PFSK-1 (cell line): ENCODE results near the gene CDCA5.

ENCODE experiments used
- FOXP2 ChIP-seq: optimal IDR thresholded peaks from 2 replicates; pipeline ENCODE3; 2011; ENCODE audit warnings: borderline replicate concordance, control low read depth, inconsistent platforms; ENCODE audit not compliant: insufficient read depth; ENCODE audit errors: extremely low read length, extremely low read depth
- POLR2AphosphoS5 ChIP-seq: IDR thresholded peaks from 2 replicates; pipeline ENCODE4 v1.6.1; 2012; ENCODE audit warnings: low read depth, mild to moderate bottlenecking, control low read depth, low read length, moderate library complexity
- REST ChIP-seq, 2 experiments: IDR thresholded peaks; 2 replicates each; pipeline versions ENCODE4 v1.6.1 to v1.8.0; 2011 to 2012; ENCODE audit warnings: low read depth in 2 of 2, low read length in 2 of 2, control low read depth in 1 of 2, inconsistent platforms in 1 of 2, mild to moderate bottlenecking in 1 of 2, moderate library complexity in 1 of 2; ENCODE audit not compliant: insufficient read depth in 1 of 2
- SIN3A ChIP-seq: IDR thresholded peaks from 2 replicates; pipeline ENCODE4 v1.6.1; 2012; ENCODE audit warnings: mild to moderate bottlenecking, low read length, moderate library complexity, borderline replicate concordance; ENCODE audit not compliant: insufficient read depth
- TAF1 ChIP-seq: IDR thresholded peaks from 2 replicates; pipeline ENCODE4 v1.6.1; 2012; ENCODE audit warnings: low read length, control low read depth, borderline replicate concordance; ENCODE audit not compliant: insufficient read depth

GRCh38 chr11:65121447-65121864, 37.6 kb upstream of the CDCA5 start:
- no peak for TF ChIP-seq SIN3A
- no peak for TF ChIP-seq REST (IDR thresholded peaks at IDR 0.05; ENCODE audit: insufficient read depth in 1 of 2, low read depth in 2 of 2, low read length in 2 of 2)
- no peak for TF ChIP-seq TAF1
- no peak for TF ChIP-seq POLR2AphosphoS5
- no peak for TF ChIP-seq FOXP2
